CD4-positive, alpha-beta T cell treated with Interleukin-2 at 100 ng/mL for 4 hours (primary cell): Measurements from ENCODE around the gene DNPEP.

Experiments used
- DNase-seq: peaks from one replicate; pipeline ENCODE4 v3.0.0-alpha.2; 2020; ENCODE audit warnings: low spot score

DNPEP gene

DNA sequence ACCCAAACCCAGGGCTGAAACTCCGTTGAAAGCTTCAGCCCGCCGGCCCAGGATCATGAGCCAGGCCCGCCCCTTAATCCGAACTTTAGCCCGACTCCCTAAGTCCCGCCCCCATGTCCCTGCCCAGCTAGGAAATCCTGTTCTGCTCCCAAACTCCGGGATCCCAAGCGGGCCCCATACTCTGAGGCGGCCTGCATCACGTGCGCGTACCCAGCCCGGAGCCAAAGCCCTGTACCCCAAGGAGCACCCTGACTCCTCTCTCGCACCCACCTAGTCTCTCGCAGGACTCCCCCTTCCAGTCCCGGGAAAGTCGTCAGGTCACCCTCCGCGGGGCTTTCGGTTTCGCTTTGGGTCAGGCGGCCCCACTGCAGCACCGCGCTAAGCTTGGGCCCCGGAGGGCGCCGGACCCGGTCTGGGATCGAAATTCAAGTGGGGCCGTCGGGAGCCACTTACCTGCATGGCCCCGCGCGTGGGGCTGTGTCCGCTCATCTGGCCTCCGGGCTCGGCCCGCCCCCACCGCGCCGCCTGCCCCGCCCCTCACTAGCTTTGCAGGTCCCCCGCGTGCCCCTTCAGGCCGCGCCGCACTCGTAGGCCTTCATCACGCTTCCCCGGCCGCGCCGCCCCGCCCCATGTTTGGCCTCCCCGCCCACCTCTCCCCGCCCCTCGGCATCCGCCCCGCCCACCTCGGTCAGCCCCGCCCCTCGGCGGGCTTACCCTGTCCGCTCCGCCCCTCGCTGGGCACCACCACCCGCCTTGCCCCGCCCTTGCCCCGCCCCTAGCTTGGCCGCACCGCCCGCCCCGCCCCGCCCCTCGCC, at the start of gene DNPEP:
DNPEP (minus strand) TSS at position 607 of the 815 bp plus-strand sequence; CDS start at position 489, 118 bp downstream.
- peak; percentile 93 for DNase-seq

DNA sequence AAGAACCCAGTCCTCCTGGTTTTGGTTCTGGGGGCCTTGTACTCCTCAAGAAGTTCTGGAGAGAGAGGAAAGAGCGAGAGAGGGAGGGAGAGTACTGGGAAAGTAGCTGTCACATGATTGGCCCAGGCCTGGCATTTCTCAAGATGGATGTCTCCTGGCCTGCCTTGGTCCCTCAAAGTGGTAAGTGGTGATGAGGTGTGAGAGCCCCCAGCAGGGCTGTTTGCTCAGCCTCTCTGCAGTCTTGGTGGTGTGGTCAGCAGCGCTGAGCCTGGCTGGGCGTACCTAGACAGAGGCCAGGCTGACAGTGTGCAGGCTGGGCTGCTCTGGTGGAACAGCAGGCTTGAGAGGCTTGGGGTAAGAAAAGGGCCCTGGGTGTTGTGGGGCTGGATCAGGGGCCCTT, 49.4 kb upstream of the DNPEP start:
- DNase-seq: no peak

DNA sequence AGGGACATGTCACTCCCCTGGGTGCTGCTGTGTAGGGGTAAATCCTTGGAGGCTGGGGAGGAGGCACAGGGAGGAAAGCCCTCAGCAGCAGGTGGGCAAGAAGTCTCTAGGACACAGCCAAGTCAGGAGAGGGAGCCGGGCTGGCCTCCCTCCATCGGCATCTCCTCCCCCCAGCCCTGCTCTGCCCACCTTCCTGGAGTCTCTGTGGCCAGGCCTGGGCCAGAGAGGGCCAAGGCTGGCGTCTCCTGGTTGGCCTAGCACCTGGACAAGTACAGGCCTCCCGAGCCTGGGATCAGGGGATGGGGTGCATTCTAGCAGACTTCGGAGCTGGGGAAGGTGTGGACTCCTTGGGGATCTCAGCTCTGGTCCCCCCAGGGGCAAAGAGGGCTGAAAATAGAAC, 48.8 kb upstream of the DNPEP start:
- DNase-seq: no peak

DNA sequence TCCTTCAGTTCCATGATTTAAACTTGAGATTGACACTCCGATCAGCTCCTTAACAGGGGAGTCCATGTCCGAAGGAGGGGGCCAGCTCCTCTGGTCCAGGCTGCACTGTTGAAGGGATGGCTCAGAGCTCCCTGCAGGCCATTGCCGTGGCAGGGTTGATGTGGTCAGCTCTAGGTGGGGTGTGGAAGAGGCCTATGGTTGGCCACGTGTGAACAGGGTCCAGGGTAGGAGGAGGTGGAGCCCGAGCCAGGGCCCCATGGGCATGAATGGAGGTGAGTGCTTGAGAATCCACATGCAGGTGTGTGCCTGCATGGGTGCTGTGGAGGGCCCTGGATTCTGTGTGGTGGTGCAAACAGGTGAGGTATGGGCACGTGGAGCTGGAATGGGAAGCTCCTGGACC, 48.0 kb upstream of the DNPEP start:
- DNase-seq: no peak

DNA sequence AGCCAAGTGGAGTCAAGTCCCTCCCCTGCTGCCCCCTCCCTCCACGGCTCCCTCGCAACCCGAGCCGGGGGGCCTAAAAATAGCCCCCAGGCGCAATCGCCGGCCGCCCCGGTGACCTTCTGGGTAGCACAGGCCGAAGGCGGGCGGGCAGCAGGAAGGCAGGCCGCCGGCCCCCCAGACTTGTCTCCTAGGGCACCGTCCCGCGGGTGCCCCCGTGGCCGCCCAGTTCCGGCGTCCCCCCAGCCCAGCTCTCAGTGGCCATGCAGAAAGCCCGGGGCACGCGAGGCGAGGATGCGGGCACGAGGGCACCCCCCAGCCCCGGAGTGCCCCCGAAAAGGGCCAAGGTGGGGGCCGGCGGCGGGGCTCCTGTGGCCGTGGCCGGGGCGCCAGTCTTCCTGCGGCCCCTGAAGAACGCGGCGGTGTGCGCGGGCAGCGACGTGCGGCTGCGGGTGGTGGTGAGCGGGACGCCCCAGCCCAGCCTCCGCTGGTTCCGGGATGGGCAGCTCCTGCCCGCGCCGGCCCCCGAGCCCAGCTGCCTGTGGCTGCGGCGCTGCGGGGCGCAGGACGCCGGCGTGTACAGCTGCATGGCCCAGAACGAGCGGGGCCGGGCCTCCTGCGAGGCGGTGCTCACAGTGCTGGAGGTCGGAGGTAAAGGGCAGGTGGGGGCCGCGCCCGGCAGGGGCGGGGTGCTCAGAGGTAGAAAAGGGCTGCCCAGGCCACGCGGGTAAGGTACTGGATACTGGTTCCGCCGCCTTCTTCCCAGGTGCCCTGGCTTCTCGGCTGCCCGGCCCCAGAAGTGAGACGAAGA, 47.2 kb upstream of the DNPEP start, which contains the start of gene SPEG:
SPEG (plus strand) TSS at position 126 of the 808 bp plus-strand sequence; CDS start at position 261, 135 bp downstream.
- DNase-seq: no peak

DNA sequence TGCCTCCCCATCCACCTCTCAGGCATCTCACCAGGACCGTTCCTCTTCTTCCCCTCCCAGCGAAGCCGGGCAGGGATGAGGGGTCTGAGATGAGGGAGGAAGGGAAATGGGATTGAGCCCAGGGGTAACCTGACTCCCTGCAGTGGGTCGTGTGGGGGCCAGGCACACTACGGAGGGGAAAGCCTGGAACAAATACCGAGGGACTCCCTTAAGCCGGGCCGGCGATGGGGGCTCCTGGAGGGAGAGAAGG, 46.7 kb upstream of the DNPEP start:
- no peak for DNase-seq

DNA sequence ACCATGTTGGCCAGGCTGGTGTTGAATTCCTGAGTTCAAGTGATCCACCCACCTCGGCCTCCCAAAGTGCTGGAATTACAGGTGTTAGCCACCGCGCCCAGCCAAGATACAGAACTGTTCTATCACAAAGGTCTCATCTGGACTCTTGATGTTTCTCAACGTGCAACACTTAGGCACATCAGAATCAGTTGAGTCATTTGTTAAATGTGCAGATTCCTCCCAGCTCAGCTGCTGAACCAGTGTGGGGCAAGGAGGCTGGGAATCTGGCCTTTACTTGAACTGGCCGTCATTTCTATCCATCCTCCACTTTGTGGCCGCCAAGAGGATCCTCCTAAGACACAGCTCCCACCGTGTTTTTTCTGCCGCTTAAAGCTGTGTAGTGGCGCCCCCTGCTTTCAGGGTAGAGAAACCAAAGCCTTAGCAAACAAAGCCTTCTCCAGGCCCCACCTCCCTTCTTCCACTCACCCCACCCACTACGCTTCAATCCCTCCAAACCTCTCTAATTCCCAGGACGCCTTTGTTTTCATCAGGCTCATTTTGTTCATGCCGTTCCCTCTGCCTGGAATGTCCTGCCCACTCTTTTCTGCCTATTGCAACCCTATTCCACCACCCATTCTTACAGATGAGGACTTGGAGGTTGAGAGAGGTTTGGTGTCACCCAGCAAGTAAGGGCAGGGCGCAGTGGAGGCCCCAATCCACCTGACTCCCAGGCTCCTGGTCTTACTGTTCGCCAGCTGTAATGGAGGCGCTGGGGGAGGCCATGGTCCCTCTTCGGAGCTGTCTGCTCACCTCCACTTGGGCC, 46.2 kb upstream of the DNPEP start:
- DNase-seq: no peak

DNA sequence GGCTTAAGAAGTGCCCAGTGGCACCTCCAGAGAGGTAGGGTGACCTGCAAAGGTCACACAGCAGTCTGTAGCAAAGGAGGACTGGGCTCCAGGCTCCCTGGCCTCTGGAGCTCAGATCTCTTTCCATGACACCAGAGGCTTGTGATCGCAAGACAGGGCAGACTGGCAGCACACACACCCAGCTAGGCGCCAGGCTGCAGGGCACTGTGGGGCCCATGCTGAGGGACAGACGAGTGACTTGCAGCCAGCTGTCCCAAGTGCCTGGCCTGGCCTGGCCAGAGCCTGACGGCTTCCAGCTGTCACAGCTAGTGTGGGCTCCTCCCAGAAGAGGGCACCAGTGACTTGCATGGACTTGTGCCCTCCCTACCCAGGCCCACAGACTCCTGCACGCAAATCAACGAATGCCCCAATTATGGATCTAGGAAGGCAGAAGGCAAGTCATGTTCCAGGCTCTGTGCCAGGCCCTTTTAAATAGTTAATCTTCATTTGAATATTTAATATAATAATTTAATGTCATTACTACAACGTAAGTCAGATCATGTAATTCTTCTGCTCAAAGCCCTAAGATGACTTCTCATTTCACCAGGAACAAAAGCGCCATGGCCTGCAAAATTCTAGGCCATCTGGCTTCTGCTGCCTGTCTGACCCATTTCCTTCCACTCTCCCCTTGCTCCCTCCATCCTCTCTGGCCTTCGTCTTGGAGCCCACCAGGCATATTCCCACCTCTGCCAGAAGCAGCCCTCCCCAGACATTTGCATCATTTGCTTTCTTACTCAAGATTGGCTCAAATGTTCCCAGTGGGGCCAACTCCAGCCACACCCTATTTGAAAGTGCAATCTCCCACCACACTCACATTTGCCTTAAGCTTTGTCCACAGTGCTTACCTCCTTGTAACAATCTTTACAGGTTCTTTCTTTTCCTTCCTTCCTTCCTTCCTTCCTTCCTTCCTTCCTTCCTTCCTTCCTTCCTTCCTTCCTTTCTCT, 43.2 kb upstream of the DNPEP start:
- no peak for DNase-seq

DNA sequence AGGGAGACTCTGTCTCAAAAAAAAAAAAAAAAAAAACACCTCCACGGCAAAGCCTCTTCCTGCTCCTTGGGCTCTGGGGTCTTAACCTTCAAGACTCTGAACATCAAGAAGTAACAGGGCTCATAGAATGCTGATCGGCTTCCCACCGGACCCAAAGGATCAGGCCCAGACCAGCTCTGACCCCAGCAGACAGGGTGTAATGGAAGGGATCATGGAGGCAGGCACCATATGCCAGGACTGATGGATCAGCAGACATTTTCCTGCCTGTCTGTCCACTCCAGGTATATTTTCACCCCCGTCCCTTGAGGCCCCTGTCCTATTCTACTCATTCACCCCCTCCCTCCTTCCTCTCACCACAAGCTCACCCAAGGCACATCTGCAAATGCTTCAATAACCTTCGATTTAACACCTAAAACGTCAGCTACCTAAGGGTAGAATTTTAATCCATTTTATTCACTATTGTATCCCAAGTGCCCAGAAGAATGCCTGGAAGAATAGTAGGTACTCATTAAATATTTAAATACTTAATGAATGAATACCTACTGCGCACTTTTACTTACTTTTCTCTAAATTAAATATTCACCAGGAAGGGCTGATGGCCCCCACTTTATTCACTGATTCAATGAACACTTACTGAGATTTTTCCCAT, 42.4 kb upstream of the DNPEP start:
- DNase-seq: no peak

DNA sequence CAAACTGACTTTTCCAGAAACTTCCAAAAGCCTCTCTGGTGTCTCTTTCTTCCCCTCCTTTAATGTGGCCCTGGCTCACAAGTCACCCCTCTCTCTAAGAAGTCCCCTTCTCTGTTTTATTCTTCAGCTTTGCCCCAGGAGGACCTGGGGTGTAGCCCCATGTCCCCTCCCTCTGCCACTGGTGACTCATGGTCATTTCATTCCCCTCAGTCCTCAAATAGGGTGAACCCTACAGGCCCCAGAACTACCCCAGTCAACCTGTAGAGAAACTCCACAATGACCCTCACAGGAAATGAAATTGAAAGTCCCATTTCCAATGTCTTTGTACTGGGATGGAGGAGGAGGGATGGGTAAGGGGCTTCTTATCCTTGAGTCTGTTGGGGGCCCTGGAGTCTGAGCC, 40.8 kb upstream of the DNPEP start:
- no peak for DNase-seq

DNA sequence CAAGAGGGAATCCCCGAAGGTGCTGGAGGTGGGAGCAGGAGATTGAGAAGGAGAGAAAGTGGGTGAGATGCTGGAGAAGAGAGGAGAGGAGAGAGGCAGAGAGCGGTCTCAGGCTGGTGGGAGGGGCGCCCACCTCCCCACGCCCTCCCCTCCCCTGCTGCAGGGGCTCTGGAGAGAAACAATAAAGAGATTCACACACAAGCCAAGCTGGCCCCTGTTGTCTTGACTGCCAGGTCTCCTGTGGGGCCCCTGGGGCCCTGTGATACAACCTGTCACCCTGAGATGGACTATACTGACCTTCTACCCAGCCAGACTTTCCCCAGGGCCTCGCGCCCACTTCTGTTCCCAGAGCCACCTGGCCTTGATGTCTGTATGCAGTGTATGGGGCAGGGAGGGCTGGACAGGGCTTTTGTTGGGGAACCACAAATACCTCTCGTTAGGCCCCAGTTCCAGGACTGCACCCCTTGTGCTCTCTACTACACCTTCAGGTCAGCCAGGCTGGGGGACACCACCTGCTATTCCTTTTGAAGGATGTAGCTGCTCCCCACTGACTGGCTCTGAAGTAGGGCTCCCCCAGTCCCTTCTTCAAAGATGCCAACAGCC, 38.9 kb upstream of the DNPEP start:
- DNase-seq: no peak

DNA sequence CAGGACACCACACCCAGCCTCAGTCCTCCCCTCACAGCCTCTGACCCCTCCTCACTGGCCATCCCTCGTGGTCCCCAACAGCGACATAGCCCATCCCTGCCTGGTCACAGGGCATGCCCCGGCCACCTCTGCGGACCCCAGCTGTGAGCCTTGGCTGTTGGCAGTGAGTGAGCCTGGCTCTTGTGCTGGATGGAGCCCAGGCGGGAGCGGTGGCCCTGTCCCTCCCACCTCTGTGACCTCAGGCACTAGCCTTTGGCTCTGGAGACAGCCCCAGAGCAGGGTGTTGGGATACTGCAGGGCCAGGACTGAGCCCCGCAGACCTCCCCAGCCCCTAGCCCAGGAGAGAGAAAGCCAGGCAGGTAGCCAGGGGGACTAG, 38.3 kb upstream of the DNPEP start:
- DNase-seq: no peak

DNA sequence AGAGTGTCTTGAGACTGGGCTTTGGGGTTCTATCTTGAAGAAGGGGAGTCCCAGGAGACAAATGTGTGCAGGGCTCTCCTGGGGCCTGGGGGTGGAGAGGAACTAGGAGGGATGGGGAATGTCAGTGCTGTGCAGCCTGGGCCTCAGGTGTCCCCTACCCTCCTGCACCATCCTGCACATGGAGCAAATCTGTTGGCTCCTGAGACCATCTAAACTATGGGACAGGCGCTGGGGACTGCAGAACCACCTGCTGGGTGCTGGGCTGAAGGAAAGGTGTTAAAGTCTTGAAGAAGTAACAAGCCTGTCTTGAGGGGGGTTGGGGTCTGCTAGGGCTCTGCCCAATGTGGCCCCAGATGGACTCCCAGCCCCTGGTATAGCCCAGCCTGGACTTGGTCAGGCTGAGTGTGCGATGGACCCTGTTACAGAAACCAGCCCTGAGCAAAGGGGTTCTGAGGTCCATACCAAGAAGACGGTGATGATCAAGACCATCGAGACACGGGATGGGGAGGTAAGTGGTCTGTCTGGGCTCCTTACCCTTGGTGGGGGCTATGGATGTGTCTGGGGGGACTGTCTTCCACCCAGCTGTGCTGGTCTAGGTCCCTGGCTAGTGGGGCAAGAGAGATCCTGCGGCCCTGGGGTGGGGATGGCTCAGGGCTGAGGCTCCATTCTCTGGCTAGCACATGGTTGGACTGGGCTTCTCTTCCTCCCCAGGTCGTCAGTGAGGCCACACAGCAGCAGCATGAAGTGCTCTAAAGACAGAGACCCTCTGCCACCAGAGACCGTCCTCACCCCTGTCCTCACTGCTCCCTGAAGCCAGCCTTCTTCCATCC, 37.7 kb upstream of the DNPEP start:
- DNase-seq: no peak

DNA sequence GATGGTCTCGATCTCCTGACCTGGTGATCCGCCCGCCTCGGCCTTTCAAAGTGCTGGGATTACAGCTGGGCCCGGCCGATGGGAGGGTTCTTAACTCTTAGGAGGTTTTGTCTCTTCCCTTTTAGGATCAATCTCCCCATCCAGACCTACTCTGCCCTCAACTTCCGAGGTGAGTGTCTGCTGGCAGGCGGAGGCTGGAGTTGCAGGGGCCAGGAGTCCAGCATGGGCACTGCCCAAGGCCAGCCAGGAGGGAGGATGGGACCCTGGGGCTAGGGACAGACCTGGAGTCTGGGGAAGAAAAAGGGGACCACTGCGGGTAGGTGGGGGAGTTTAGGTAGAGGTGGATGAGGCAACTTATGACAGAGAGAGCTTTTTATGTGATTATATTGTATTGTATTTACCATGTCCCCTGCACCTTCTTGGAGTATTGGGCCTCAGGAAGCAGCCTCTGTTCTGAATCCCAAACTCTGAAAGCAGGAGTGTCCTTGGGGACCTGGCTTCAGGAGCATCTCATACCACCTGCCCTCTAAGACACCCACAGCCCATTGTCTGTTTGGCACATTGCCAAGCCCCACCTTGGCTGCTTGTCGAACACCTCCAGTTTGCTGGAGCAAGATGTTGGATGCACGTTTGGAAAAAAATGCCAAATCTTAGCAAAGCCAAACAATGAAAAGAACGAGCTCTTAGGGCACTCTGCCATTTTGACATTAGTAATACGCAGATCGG, 36.1 kb upstream of the DNPEP start:
- no peak for DNase-seq

DNA sequence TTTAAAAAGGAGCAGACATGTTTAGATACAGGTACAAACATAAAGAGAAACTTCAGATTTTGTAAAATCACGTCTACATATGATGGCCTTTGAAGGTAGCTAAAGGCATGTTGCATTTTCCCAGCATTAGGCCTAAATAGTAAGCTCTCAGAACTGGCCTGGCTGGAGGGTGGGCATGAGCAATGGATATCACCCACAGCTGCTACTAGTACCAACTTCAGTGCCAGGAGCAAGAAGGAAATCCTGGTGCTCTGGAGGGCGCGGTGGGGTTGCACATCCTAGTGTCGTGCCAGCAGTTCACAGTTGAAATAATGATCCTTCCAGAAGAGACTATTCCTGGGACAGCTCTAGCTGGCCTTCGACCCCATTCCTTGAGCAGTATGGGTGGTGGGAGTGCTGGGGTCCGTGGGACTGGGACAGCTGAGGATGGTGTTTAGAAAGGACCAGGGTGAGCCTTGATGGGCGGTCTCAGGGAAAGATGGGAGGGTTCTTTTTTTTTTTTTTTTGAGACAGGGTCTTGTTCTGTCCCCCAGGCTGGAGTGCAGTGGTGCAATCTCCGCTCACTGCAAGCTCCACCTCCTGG, 35.3 kb upstream of the DNPEP start:
- DNase-seq: no peak

DNA sequence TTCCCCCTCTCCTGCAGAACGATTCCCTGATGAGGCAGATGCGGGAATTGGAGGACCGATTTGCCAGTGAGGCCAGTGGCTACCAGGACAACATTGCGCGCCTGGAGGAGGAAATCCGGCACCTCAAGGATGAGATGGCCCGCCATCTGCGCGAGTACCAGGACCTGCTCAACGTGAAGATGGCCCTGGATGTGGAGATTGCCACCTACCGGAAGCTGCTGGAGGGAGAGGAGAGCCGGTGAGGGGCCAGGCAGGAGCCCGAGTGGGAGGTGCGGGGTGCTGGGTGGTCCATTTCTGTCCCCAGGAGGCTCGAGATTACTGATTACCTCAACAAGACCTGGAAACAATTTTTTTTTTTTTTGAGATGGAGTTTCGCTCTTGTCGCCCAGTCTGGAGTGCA, 33.6 kb upstream of the DNPEP start:
- DNase-seq: no peak

DNA sequence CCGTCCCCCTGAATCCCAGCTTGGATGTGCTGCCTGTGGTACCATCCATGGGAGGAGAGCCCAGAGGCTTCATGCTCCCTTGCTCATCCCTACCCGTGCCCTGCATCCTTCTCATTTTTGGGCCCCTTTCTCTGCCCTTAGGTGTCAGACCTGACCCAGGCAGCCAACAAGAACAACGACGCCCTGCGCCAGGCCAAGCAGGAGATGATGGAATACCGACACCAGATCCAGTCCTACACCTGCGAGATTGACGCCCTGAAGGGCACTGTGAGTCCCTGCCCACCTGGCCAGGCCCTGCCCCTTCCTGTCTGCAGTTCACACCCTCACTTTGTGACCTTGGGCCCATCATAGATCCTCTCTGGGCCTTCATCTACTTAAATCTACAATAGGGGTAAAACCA, 33.0 kb upstream of the DNPEP start:
- no peak for DNase-seq

DNA sequence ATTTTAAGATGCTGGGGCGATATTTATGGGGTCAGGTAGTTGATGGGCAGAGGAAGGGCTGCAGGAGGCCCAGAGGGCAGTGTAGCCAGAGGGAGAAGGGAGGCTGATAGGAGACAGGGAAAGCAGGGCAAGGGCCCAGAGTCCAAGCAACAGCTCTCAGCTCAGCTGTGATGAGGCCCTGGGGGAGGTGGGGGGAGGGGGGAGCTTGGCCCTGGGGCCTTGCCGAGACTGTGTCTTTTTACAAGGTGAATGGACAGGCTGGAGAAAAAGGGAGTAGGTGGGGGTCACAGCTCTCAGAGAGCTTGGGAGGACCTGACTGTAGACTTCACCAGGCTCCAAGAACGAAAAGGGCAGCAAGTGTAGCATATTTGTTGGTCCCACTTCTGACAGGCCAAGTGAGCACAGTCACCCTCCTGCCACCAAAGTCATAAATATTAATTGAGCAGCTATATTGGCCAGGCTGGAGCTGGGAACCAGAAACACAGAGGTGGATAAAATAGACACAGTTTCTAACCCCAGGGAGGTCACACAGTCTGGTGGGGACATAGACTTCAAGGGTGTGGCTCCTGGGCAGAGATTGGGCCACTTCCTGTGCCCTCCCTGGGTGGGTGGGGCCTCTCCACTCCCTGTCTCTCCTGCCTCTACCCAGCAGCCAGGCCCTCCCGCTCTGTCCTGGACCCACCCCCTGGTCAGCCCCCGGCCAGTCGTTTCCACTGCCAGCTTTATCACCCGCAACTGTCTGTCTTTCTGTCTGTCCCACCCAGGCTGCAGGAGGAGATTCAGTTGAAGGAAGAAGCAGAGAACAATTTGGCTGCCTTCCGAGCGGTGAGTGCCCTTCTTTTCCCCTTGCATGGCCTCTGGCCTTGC, 31.9 kb upstream of the DNPEP start:
- DNase-seq: no peak
